Measurements from ENCODE around the gene WIPI1.
A peak's percentile ranks its signal among the peaks of the same experiment; 100 is the strongest.

The WIPI1 gene

GRCh38 chr17:68400404-68400735 lies 56.9 kb downstream of the WIPI1 start:
- no peak for DNase-seq (ENCODE audit: low spot score in 2 of 2)
- Mint-ChIP-seq H3K36me3 (peaks cover 3% of the 10 kb centered on the region), H3K9me3 (no peaks in the 10 kb centered on the region), H3K27ac (no peak overlapping the region), H3K4me1 (peaks cover 8% of the 10 kb centered on the region), H3K27me3 (no peaks in the 10 kb centered on the region), H3K4me3 (no peak overlapping the region)
- ATAC-seq (ENCODE audit: low read depth), result no peak

GRCh38 chr17:68399638-68400403 lies 57.5 kb downstream of the WIPI1 start:
- H3K9me3 Mint-ChIP-seq, result peaks cover under 1% of the 10 kb centered on the region
- ATAC-seq (ENCODE audit: low read depth) (no peak), DNase-seq (ENCODE audit: low spot score in 2 of 2) (no peak)
- peaks cover 8% of the 10 kb centered on the region for H3K4me1 Mint-ChIP-seq
- no peak overlapping the region for H3K4me3 Mint-ChIP-seq
- peaks cover 6% of the 10 kb centered on the region for H3K36me3 Mint-ChIP-seq
- H3K27me3 Mint-ChIP-seq, result no peaks in the 10 kb centered on the region
- H3K27ac Mint-ChIP-seq, result no peak overlapping the region

- DNase-seq (ENCODE audit: low spot score in 2 of 2), result peak in 1 of 2 donors; percentile 20
- Mint-ChIP-seq H3K27me3 (no peaks in the 10 kb centered on the region), H3K4me1 (peaks cover 8% of the 10 kb centered on the region), H3K27ac (no peak overlapping the region), H3K36me3 (peaks cover 7% of the 10 kb centered on the region), H3K4me3 (no peak overlapping the region), H3K9me3 (peaks cover 2% of the 10 kb centered on the region)
- peak; percentile 70 for ATAC-seq (ENCODE audit: low read depth)
Observed at GRCh38 chr17:68398691-68399637, 58.3 kb downstream of the WIPI1 start.

- peaks cover 8% of the 10 kb centered on the region for H3K4me1 Mint-ChIP-seq
- H3K36me3 Mint-ChIP-seq, result peaks cover 9% of the 10 kb centered on the region
- DNase-seq (ENCODE audit: low spot score in 2 of 2), result no peak
- no peak overlapping the region for H3K4me3 Mint-ChIP-seq
- no peak for ATAC-seq (ENCODE audit: low read depth)
- H3K9me3 Mint-ChIP-seq, result peaks cover 2% of the 10 kb centered on the region
- no peak overlapping the region for H3K27ac Mint-ChIP-seq
- H3K27me3 Mint-ChIP-seq, result no peaks in the 10 kb centered on the region
Observed at GRCh38 chr17:68397108-68397536, 60.2 kb downstream of the WIPI1 start.

GRCh38 chr17:68396226-68397107 lies 60.8 kb downstream of the WIPI1 start:
- Mint-ChIP-seq H3K4me3 (no peak overlapping the region), H3K9me3 (peaks cover 2% of the 10 kb centered on the region), H3K27me3 (no peaks in the 10 kb centered on the region), H3K4me1 (peaks cover 8% of the 10 kb centered on the region), H3K36me3 (peaks cover 9% of the 10 kb centered on the region), H3K27ac (no peak overlapping the region)
- ATAC-seq (ENCODE audit: low read depth) (no peak), DNase-seq (ENCODE audit: low spot score in 2 of 2) (no peak)

- Mint-ChIP-seq H3K27me3 (no peaks in the 10 kb centered on the region), H3K9me3 (peaks cover 2% of the 10 kb centered on the region), H3K4me1 (peaks cover 8% of the 10 kb centered on the region), H3K4me3 (no peak overlapping the region), H3K27ac (no peak overlapping the region), H3K36me3 (peaks cover 9% of the 10 kb centered on the region)
- DNase-seq (ENCODE audit: low spot score in 2 of 2) (no peak), ATAC-seq (ENCODE audit: low read depth) (no peak)
Observed at GRCh38 chr17:68394608-68395331, 62.5 kb downstream of the WIPI1 start.

- H3K4me3 Mint-ChIP-seq, result no peak overlapping the region
- no peaks in the 10 kb centered on the region for H3K4me1 Mint-ChIP-seq
- peaks cover 2% of the 10 kb centered on the region for H3K9me3 Mint-ChIP-seq
- no peak overlapping the region for H3K27ac Mint-ChIP-seq
- no peaks in the 10 kb centered on the region for H3K27me3 Mint-ChIP-seq
- DNase-seq (ENCODE audit: low spot score in 2 of 2) (no peak), ATAC-seq (ENCODE audit: low read depth) (no peak)
- peaks cover 9% of the 10 kb centered on the region for H3K36me3 Mint-ChIP-seq
Observed at GRCh38 chr17:68391561-68392268, 65.6 kb downstream of the WIPI1 start.

GRCh38 chr17:68390888-68391545 lies 66.3 kb downstream of the WIPI1 start:
- Mint-ChIP-seq H3K27me3 (no peaks in the 10 kb centered on the region), H3K27ac (no peak overlapping the region), H3K4me3 (no peak overlapping the region), H3K4me1 (no peaks in the 10 kb centered on the region), H3K9me3 (peaks cover 2% of the 10 kb centered on the region), H3K36me3 (peaks cover 9% of the 10 kb centered on the region)
- DNase-seq (ENCODE audit: low spot score in 2 of 2) (no peak), ATAC-seq (ENCODE audit: low read depth) (no peak)

- DNase-seq (ENCODE audit: low spot score in 2 of 2), result no peak
- peaks cover 3% of the 10 kb centered on the region for H3K36me3 Mint-ChIP-seq
- no peak for ATAC-seq (ENCODE audit: low read depth)
- H3K27ac Mint-ChIP-seq, result no peak overlapping the region
- no peaks in the 10 kb centered on the region for H3K9me3 Mint-ChIP-seq
- H3K27me3 Mint-ChIP-seq, result no peaks in the 10 kb centered on the region
- no peak overlapping the region for H3K4me3 Mint-ChIP-seq
- no peaks in the 10 kb centered on the region for H3K4me1 Mint-ChIP-seq
Observed at GRCh38 chr17:68389041-68389440, 68.3 kb downstream of the WIPI1 start.

GRCh38 chr17:68387435-68388218 lies 69.7 kb downstream of the WIPI1 start:
- Mint-ChIP-seq H3K27me3 (peaks cover 2% of the 10 kb centered on the region), H3K4me3 (no peak overlapping the region), H3K36me3 (no peaks in the 10 kb centered on the region), H3K9me3 (no peaks in the 10 kb centered on the region), H3K27ac (no peak overlapping the region), H3K4me1 (no peaks in the 10 kb centered on the region)
- DNase-seq (ENCODE audit: low spot score in 2 of 2) (no peak), ATAC-seq (ENCODE audit: low read depth) (no peak)

- no peak overlapping the region for H3K27ac Mint-ChIP-seq
Observed at GRCh38 chr17:68385490-68386215, 71.6 kb downstream of the WIPI1 start.

More at GRCh38 chr17:68385490-68386215, 71.6 kb downstream of the WIPI1 start:
- ATAC-seq (ENCODE audit: low read depth) (no peak), DNase-seq (ENCODE audit: low spot score in 2 of 2) (no peak)
- Mint-ChIP-seq H3K9me3 (no peaks in the 10 kb centered on the region), H3K36me3 (peaks cover 2% of the 10 kb centered on the region), H3K4me3 (no peak overlapping the region), H3K27me3 (peaks cover 3% of the 10 kb centered on the region), H3K4me1 (peaks cover 4% of the 10 kb centered on the region)
